PC-9 (cell line): ENCODE results near the gene C9orf43.

Experiments
- CTCF ChIP-seq: fragments of 200-600 bp; sonication (generic); conservative IDR thresholded peaks from 2 replicates; pipeline ENCODE4 v1.6.1; 2017; ENCODE audit warnings: mixed run types, antibody characterized with exemption, mild to moderate bottlenecking, moderate library complexity
- EZH2 ChIP-seq: fragments of 200-600 bp; sonication (generic); IDR thresholded peaks from 2 replicates; pipeline ENCODE4 v1.8.0; 2017; ENCODE audit warnings: antibody characterized with exemption, low read depth

GRCh38 chr9:113391917-113392316 is 18.6 kb upstream of the C9orf43 start:
- TF ChIP-seq CTCF = no peak
- no peak for TF ChIP-seq EZH2
